H1 (cell line): ENCODE measurements around the gene PPP4R1. TPM values are rescaled to one million over a fixed set of nuclear protein-coding genes. Genes with fewer than 3 reads are reported as not detected.

Source experiments
- ASH2L ChIP-seq: fragments of 200-600, 300-600 bp; sonication (generic); IDR thresholded peaks from one replicate; pipeline ENCODE4 v1.7.1; 2017; ENCODE audit warnings: low read length
- CBX5 ChIP-seq: fragments of 300-800, 300-1000 bp; sonication (generic); IDR thresholded peaks from 2 replicates; pipeline ENCODE4 v1.7.1; 2016; ENCODE audit warnings: antibody characterized with exemption, low read length, low read depth
- CBX8 ChIP-seq: fragments of 300-800, 300-1000 bp; sonication (generic); IDR thresholded peaks from 2 replicates; pipeline ENCODE4 v1.7.1; 2016; ENCODE audit warnings: low read depth, low read length, borderline replicate concordance
- CREB1 ChIP-seq: IDR thresholded peaks from 2 replicates; pipeline ENCODE4 v1.6.1; 2012; ENCODE audit warnings: inconsistent platforms
- CTBP2 ChIP-seq: IDR thresholded peaks from 2 replicates; pipeline ENCODE4 v1.7.0; 2011; ENCODE audit warnings: borderline replicate concordance, mild to moderate bottlenecking, moderate library complexity, mixed read lengths, low read length; ENCODE audit not compliant: insufficient read depth, insufficient read length
- EZH2 ChIP-seq: fragments of 200-600 bp; sonication (generic); IDR thresholded peaks from 2 replicates; pipeline ENCODE4 v1.7.1; 2012; ENCODE audit warnings: low read depth, mild to moderate bottlenecking, moderate library complexity, low read length, inconsistent platforms; ENCODE audit not compliant: severe bottlenecking
- NANOG ChIP-seq: IDR thresholded peaks from 2 replicates; pipeline ENCODE4 v1.6.1; 2011; ENCODE audit warnings: low read length, low read depth, mild to moderate bottlenecking, inconsistent platforms; ENCODE audit not compliant: insufficient read depth, poor library complexity, severe bottlenecking
- PHF8 ChIP-seq: fragments of 200-600 bp; sonication (generic); conservative IDR thresholded peaks from 2 replicates; pipeline ENCODE4 v1.7.1; 2012; ENCODE audit warnings: low read depth, mild to moderate bottlenecking, inconsistent platforms, low read length, moderate library complexity
- POLR2A ChIP-seq, 2 experiments: IDR thresholded peaks; 1 replicate in 1 of 2; 2 replicates in 1 of 2; pipeline ENCODE4 v1.6.1; 2011; ENCODE audit warnings: low read depth in 2 of 2, low read length in 2 of 2, mild to moderate bottlenecking in 2 of 2; ENCODE audit errors: control extremely low read depth in 1 of 2
- POU5F1 ChIP-seq: IDR thresholded peaks from 2 replicates; pipeline ENCODE4 v1.6.1; 2011; ENCODE audit warnings: low read depth, mild to moderate bottlenecking, low read length, moderate library complexity
- RNF2 ChIP-seq: fragments of 200-900, 300-1000 bp; sonication (generic); IDR thresholded peaks from 2 replicates; pipeline ENCODE4 v1.7.1; 2016; ENCODE audit warnings: borderline replicate concordance, low read depth, mild to moderate bottlenecking, antibody characterized with exemption, low read length; ENCODE audit not compliant: poor library complexity, severe bottlenecking; ENCODE audit errors: missing control alignments
- RXRA ChIP-seq: IDR thresholded peaks from 2 replicates; pipeline ENCODE4 v1.6.1; 2011; ENCODE audit warnings: low read depth, mild to moderate bottlenecking, low read length, moderate library complexity; ENCODE audit not compliant: insufficient read depth
- SAP30 ChIP-seq: fragments of 300-600 bp; sonication (generic); IDR thresholded peaks from 2 replicates; pipeline ENCODE4 v1.7.1; 2012; ENCODE audit warnings: low read length, moderate library complexity, mild to moderate bottlenecking, inconsistent platforms; ENCODE audit not compliant: insufficient read depth, insufficient replicate concordance
- SIRT6 ChIP-seq: IDR thresholded peaks from one replicate; pipeline ENCODE4 v1.7.1; 2012; ENCODE audit warnings: low read length, inconsistent platforms
- SIX5 ChIP-seq: IDR thresholded peaks from 2 replicates; pipeline ENCODE4 v1.6.1; 2011; ENCODE audit warnings: mild to moderate bottlenecking, low read depth, low read length
- SP2 ChIP-seq: IDR thresholded peaks from 2 replicates; pipeline ENCODE4 v1.6.1; 2012; ENCODE audit warnings: mild to moderate bottlenecking, low read length, inconsistent platforms
- SRF ChIP-seq: IDR thresholded peaks from 2 replicates; pipeline ENCODE4 v1.6.1; 2011; ENCODE audit warnings: mild to moderate bottlenecking, low read depth, low read length, moderate library complexity
- SUZ12 ChIP-seq: fragments of 200-600 bp; sonication (generic); IDR thresholded peaks from 2 replicates; pipeline ENCODE4 v1.6.1; 2012; ENCODE audit warnings: mild to moderate bottlenecking, inconsistent platforms, low read length, moderate library complexity, mixed read lengths
- YY1 ChIP-seq: IDR thresholded peaks from 2 replicates; pipeline ENCODE4 v1.6.1; 2011; ENCODE audit warnings: low read depth, mild to moderate bottlenecking, low read length
- ZNF274 ChIP-seq: IDR thresholded peaks from 2 replicates; pipeline ENCODE4 v1.7.0; 2012; ENCODE audit warnings: low read length, borderline replicate concordance; ENCODE audit errors: extremely low read depth
- polyA plus RNA-seq, 7 experiments: library from polyadenylated mRNA; depleted of rRNA in 3 of 7; stranded (reverse) in 5 of 7; unstranded in 2 of 7; fragments of >200 nt in 5 of 7; fragments of 200-250 nt in 2 of 7; gene quantifications; 1 replicate in 5 of 7; 2 replicates in 1 of 7; 4 replicates in 1 of 7; pipeline versions ENCODE4 v1.2.1 to v1.2.3, GENCODE V29; 2011 to 2013; ENCODE audit warnings: missing spikeins in 2 of 7, mixed read lengths in 2 of 7
- total RNA-seq: library from RNA; stranded (reverse); fragmentation: NEBNext Ultra II Directional; extraction: Animal tissue kit (Norgen Biotek cat#: 25700); gene quantifications from 2 replicates; pipeline ENCODE4 v1.2.1, GENCODE V29; 2021
- TF ChIP-seq, protein P1 (sequence below): IDR thresholded peaks from 2 replicates; pipeline ENCODE4 v1.6.1; 2011; ENCODE audit warnings: low read depth, mild to moderate bottlenecking, low read length; ENCODE audit not compliant: insufficient read depth
- TF ChIP-seq, protein P2 (sequence below): IDR thresholded peaks from 2 replicates; pipeline ENCODE4 v1.6.1; 2012; ENCODE audit warnings: inconsistent platforms
- TF ChIP-seq, protein P3 (sequence below): IDR thresholded peaks from 2 replicates; pipeline ENCODE4 v1.6.1; 2012; ENCODE audit warnings: low read length, inconsistent platforms

PPP4R1 gene
- total and polyA plus RNA-seq, 2 of the 8 experiments (the other 6 are each of a cell fraction or from before 2014, with no cell fraction given), result 67.4 to 96.1 TPM

DNA sequence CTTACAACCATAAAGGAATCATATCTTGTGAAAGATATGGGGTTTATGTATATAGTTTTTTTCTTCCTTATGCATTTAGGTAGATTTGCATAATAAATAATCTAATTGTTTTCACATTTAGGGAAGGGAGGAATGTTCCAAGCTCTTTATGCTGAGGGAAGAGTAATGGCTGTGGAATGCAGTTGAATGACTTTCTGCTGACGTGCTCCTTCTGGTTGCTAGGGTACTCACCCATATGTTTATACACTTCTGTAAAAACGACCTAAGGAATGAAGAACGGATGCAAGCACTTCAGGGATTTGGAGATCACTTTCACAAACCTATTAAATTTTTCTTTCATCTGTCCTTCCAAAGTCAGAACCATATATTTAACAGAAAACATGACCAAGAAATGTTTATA is 29.2 kb upstream of the PPP4R1 start (continued):
- TF ChIP-seq POLR2A (IDR thresholded peaks at IDR 0.05; ENCODE audit: control extremely low read depth in 1 of 2, low read depth in 2 of 2, low read length in 2 of 2) (no peak), CREB1 (peak; percentile 69), CBX8 (no peak), CBX5 (no peak), ASH2L (no peak), ZNF274 (no peak), CTBP2 (no peak), PHF8 (no peak), EZH2 (no peak), SRF (no peak), NANOG (peak; percentile 80), SUZ12 (no peak), POU5F1 (no peak), SIRT6 (no peak), YY1 (no peak), RXRA (no peak), RNF2 (no peak), SP2 (no peak), SAP30 (no peak), SIX5 (no peak)
- TF ChIP-seq, protein P1, sequence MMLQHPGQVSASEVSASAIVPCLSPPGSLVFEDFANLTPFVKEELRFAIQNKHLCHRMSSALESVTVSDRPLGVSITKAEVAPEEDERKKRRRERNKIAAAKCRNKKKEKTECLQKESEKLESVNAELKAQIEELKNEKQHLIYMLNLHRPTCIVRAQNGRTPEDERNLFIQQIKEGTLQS, result no peak
- TF ChIP-seq, protein P2, sequence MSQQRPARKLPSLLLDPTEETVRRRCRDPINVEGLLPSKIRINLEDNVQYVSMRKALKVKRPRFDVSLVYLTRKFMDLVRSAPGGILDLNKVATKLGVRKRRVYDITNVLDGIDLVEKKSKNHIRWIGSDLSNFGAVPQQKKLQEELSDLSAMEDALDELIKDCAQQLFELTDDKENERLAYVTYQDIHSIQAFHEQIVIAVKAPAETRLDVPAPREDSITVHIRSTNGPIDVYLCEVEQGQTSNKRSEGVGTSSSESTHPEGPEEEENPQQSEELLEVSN, result no peak
- TF ChIP-seq, protein P3, sequence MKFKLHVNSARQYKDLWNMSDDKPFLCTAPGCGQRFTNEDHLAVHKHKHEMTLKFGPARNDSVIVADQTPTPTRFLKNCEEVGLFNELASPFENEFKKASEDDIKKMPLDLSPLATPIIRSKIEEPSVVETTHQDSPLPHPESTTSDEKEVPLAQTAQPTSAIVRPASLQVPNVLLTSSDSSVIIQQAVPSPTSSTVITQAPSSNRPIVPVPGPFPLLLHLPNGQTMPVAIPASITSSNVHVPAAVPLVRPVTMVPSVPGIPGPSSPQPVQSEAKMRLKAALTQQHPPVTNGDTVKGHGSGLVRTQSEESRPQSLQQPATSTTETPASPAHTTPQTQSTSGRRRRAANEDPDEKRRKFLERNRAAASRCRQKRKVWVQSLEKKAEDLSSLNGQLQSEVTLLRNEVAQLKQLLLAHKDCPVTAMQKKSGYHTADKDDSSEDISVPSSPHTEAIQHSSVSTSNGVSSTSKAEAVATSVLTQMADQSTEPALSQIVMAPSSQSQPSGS, result peak; percentile 97
